ENCODE results near the gene SGCD.

SGCD gene

DNA sequence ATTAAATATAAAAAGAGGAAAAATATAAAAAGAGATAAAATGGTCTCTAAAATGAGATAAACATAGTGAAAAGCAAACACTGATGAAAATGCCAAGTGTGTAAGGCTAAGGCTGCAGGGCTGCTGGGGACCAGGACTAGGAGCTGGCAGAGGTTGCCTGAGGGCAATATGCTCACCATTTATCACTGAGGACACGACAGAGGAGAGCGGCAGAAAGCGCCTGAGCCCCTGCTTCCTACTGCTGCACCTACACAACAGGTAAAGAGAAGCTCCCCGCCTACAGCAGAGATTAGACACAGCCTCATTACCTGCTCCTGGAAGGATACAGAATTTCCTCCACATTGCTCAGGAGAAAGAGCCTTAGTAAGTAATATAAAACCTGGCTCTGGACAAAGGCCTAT, 452.5 kb downstream of the SGCD start:
- H3K27ac ChIP-seq (ENCODE audit: insufficient read depth in 1 of 2, low read depth in 1 of 2, low read length in 2 of 2, poor library complexity in 1 of 2, severe bottlenecking in 2 of 2), result no peak overlapping the region
- ChIA-PET POLR2A (no interaction called here), CTCF (no interaction called here)
- no peaks in the 10 kb centered on the region for H3K36me3 ChIP-seq (ENCODE audit: control insufficient read depth in 4 of 4, insufficient read depth in 4 of 4, low read length in 3 of 4)
- no peak for DNase-seq
- H3K27me3 ChIP-seq (replicated peaks in 2 of 5; ENCODE audit: control insufficient read depth in 4 of 5, insufficient read depth in 5 of 5, low read length in 4 of 5), result no peaks in the 10 kb centered on the region
- 77% methylated on average over 4 of the region's 4 CpGs for WGBS (ENCODE audit: insufficient coverage)
- no peak overlapping the region for H3K4me3 ChIP-seq (ENCODE audit: control insufficient read depth in 1 of 7, extremely low read depth in 1 of 7, insufficient read depth in 4 of 7, low read depth in 2 of 7, low read length in 6 of 7)
- no peaks in the 10 kb centered on the region for H3K4me1 ChIP-seq (ENCODE audit: control extremely low read depth in 1 of 4, control insufficient read depth in 4 of 4, insufficient read depth in 4 of 4, low read length in 3 of 4)
- no peaks in the 10 kb centered on the region for H3K9me3 ChIP-seq (ENCODE audit: control extremely low read depth in 1 of 5, control insufficient read depth in 4 of 5, insufficient read depth in 2 of 5, low read depth in 1 of 5, low read length in 4 of 5)

DNA sequence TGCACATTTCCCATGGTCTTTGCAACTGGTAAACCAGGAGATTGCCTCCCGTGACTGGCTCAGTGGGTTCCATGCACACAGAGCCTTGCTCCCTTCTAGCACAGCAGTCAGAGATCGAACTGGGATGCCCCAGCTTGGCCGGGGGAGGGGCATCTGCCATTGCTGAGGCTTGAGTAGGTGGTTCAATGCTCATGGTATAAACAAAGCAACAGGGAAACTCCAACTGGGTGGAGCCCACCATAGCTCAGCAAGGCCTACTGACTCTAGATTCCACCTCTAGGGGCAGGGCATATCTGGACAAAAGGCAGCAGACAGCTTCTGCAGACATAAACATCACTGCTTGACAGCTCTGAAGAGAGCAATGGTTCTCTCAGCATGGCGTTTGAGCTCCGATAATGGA, 456.1 kb downstream of the SGCD start:
- CTCF ChIA-PET, result no interaction called here
- no peaks in the 10 kb centered on the region for H3K9me3 ChIP-seq (ENCODE audit: control extremely low read depth in 1 of 5, control insufficient read depth in 4 of 5, insufficient read depth in 2 of 5, low read depth in 1 of 5, low read length in 4 of 5)

DNA sequence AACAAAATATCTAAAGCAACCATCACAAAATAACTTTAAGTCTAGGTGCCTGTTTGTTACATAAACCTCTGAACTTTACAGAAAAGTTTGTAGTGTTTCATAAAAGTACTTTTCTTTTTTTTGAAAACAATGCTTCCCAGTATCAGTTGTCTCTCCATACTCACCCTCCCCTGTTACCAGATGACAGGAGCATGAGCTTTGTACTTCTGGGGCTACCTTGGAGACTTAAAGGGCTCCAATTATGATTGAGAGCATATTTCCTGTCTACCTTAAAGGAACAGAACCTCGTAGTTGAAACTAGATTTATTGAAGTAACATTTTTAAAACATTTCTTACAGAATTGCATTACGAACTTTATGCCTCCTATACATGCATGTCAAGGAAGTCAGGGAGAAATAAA, 467.7 kb downstream of the SGCD start:
- no CpG with 5 or more reads among the region's 2 CpGs for WGBS (ENCODE audit: insufficient coverage)
- no peak overlapping the region for H3K4me3 ChIP-seq (ENCODE audit: control insufficient read depth in 1 of 7, extremely low read depth in 1 of 7, insufficient read depth in 4 of 7, low read depth in 2 of 7, low read length in 6 of 7)
- POLR2A ChIA-PET, result no interaction called here

More for the DNA sequence above, 456.1 kb downstream of the SGCD start:
- Histone ChIP-seq H3K27ac (ENCODE audit: insufficient read depth in 1 of 2, low read depth in 1 of 2, low read length in 2 of 2, poor library complexity in 1 of 2, severe bottlenecking in 2 of 2) (no peak overlapping the region), H3K4me1 (ENCODE audit: control extremely low read depth in 1 of 4, control insufficient read depth in 4 of 4, insufficient read depth in 4 of 4, low read length in 3 of 4) (no peaks in the 10 kb centered on the region), H3K27me3 (replicated peaks in 2 of 5; ENCODE audit: control insufficient read depth in 4 of 5, insufficient read depth in 5 of 5, low read length in 4 of 5) (no peaks in the 10 kb centered on the region), H3K4me3 (ENCODE audit: control insufficient read depth in 1 of 7, extremely low read depth in 1 of 7, insufficient read depth in 4 of 7, low read depth in 2 of 7, low read length in 6 of 7) (no peak overlapping the region), H3K36me3 (ENCODE audit: control insufficient read depth in 4 of 4, insufficient read depth in 4 of 4, low read length in 3 of 4) (no peaks in the 10 kb centered on the region)
- POLR2A ChIA-PET, result no interaction called here
- DNase-seq, result no peak
- 98% methylated on average over 5 of the region's 5 CpGs for WGBS (ENCODE audit: insufficient coverage)

DNA sequence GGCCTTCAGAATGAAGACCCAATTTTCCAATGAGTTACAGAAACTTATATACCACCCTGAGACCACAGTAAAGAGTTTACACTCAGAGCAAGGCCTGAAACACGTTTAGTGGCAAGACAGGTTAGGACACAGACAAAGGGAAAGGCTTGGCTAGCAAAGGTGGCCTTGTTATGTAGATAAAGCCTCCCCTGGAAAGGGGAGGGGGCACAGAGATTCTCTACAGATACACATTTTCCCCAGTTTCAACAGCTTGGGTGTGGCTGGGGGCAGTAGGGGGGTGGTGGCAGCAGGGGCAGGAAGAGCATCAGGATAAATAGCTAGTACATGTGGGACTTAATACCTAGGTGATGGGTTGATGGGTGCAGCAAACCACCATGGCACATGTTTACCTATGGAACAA, 471.2 kb downstream of the SGCD start:
- CTCF ChIA-PET, result no interaction called here
- POLR2A ChIA-PET, result no interaction called here
- H3K4me1 ChIP-seq (ENCODE audit: control extremely low read depth in 1 of 4, control insufficient read depth in 4 of 4, insufficient read depth in 4 of 4, low read length in 3 of 4), result no peaks in the 10 kb centered on the region
- H3K27me3 ChIP-seq (replicated peaks in 2 of 5; ENCODE audit: control insufficient read depth in 4 of 5, insufficient read depth in 5 of 5, low read length in 4 of 5), result peaks cover 0 to 3% (median 0%) of the 10 kb centered on the region in 5 experiments
- H3K36me3 ChIP-seq (ENCODE audit: control insufficient read depth in 4 of 4, insufficient read depth in 4 of 4, low read length in 3 of 4), result no peaks in the 10 kb centered on the region
- H3K9me3 ChIP-seq (ENCODE audit: control extremely low read depth in 1 of 5, control insufficient read depth in 4 of 5, insufficient read depth in 2 of 5, low read depth in 1 of 5, low read length in 4 of 5), result no peaks in the 10 kb centered on the region
- no peak overlapping the region for H3K4me3 ChIP-seq (ENCODE audit: control insufficient read depth in 1 of 7, extremely low read depth in 1 of 7, insufficient read depth in 4 of 7, low read depth in 2 of 7, low read length in 6 of 7)
- DNase-seq, result no peak
- WGBS (ENCODE audit: insufficient coverage), result no CpG with 5 or more reads among the region's 1 CpG
- H3K27ac ChIP-seq (ENCODE audit: insufficient read depth in 1 of 2, low read depth in 1 of 2, low read length in 2 of 2, poor library complexity in 1 of 2, severe bottlenecking in 2 of 2), result no peak overlapping the region

More for the DNA sequence above, 467.7 kb downstream of the SGCD start:
- Histone ChIP-seq H3K9me3 (ENCODE audit: control extremely low read depth in 1 of 5, control insufficient read depth in 4 of 5, insufficient read depth in 2 of 5, low read depth in 1 of 5, low read length in 4 of 5) (no peaks in the 10 kb centered on the region), H3K27ac (ENCODE audit: insufficient read depth in 1 of 2, low read depth in 1 of 2, low read length in 2 of 2, poor library complexity in 1 of 2, severe bottlenecking in 2 of 2) (no peak overlapping the region), H3K36me3 (ENCODE audit: control insufficient read depth in 4 of 4, insufficient read depth in 4 of 4, low read length in 3 of 4) (no peaks in the 10 kb centered on the region), H3K27me3 (replicated peaks in 2 of 5; ENCODE audit: control insufficient read depth in 4 of 5, insufficient read depth in 5 of 5, low read length in 4 of 5) (peaks cover 0 to 3% (median 0%) of the 10 kb centered on the region in 5 experiments), H3K4me1 (ENCODE audit: control extremely low read depth in 1 of 4, control insufficient read depth in 4 of 4, insufficient read depth in 4 of 4, low read length in 3 of 4) (no peaks in the 10 kb centered on the region)
- DNase-seq, result no peak
- CTCF ChIA-PET, result no interaction called here

DNA sequence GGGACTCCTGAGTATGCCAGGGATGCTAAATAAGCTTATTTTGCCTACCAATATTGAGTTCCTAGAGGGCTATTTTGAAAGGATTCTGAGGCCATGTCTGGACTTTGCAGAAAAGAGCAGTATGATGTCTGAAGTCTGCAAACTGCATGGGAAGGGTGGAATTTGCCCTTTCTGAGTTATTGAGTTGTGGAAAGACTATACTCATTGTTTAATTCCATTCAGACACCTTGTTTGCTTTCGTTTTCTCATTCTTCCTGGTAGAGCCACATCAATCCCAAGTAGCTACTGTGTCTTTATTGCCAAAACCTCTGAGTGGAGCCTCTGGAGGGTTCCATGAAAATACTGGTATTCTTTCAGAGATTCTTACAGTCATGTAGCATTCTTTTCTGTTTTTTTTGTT, 472.2 kb downstream of the SGCD start:
- CTCF ChIA-PET, result no interaction called here
- H3K36me3 ChIP-seq (ENCODE audit: control insufficient read depth in 4 of 4, insufficient read depth in 4 of 4, low read length in 3 of 4), result no peaks in the 10 kb centered on the region
- POLR2A ChIA-PET, result no interaction called here
- peaks cover 0 to 4% (median 0%) of the 10 kb centered on the region in 5 experiments for H3K27me3 ChIP-seq (replicated peaks in 2 of 5; ENCODE audit: control insufficient read depth in 4 of 5, insufficient read depth in 5 of 5, low read length in 4 of 5)
- no peak overlapping the region for H3K4me3 ChIP-seq (ENCODE audit: control insufficient read depth in 1 of 7, extremely low read depth in 1 of 7, insufficient read depth in 4 of 7, low read depth in 2 of 7, low read length in 6 of 7)
- DNase-seq, result no peak
- H3K9me3 ChIP-seq (ENCODE audit: control extremely low read depth in 1 of 5, control insufficient read depth in 4 of 5, insufficient read depth in 2 of 5, low read depth in 1 of 5, low read length in 4 of 5), result no peaks in the 10 kb centered on the region
- H3K4me1 ChIP-seq (ENCODE audit: control extremely low read depth in 1 of 4, control insufficient read depth in 4 of 4, insufficient read depth in 4 of 4, low read length in 3 of 4), result no peaks in the 10 kb centered on the region
- WGBS (ENCODE audit: insufficient coverage), result no CpG with 5 or more reads among the region's 1 CpG
- no peak overlapping the region for H3K27ac ChIP-seq (ENCODE audit: insufficient read depth in 1 of 2, low read depth in 1 of 2, low read length in 2 of 2, poor library complexity in 1 of 2, severe bottlenecking in 2 of 2)

DNA sequence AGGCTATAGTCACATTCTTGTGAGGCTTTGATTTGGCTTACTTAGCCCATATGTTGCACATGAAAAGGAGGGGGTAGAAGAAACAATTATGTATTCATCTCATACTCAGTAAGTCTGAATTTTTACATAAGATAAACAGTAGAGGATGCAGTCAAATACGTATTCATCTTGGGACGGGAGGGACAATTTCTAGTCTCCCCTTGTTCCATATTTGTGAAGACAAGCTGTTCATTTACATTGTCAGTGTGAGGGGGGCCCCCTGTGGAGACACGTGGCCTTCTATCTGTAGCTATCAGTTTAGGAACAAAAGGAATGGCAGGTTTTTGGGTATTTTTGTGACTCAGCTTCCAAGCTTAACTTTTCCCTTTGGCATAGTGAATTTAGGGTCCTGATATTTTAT, 474.0 kb downstream of the SGCD start:
- no peaks in the 10 kb centered on the region for H3K4me1 ChIP-seq (ENCODE audit: control extremely low read depth in 1 of 4, control insufficient read depth in 4 of 4, insufficient read depth in 4 of 4, low read length in 3 of 4)
- no peak overlapping the region for H3K4me3 ChIP-seq (ENCODE audit: control insufficient read depth in 1 of 7, extremely low read depth in 1 of 7, insufficient read depth in 4 of 7, low read depth in 2 of 7, low read length in 6 of 7)
- no peak for DNase-seq
- ChIA-PET CTCF (no interaction called here), POLR2A (no interaction called here)
- peaks cover 0 to 4% (median 0%) of the 10 kb centered on the region in 5 experiments for H3K27me3 ChIP-seq (replicated peaks in 2 of 5; ENCODE audit: control insufficient read depth in 4 of 5, insufficient read depth in 5 of 5, low read length in 4 of 5)
- no peaks in the 10 kb centered on the region for H3K36me3 ChIP-seq (ENCODE audit: control insufficient read depth in 4 of 4, insufficient read depth in 4 of 4, low read length in 3 of 4)
- H3K9me3 ChIP-seq (ENCODE audit: control extremely low read depth in 1 of 5, control insufficient read depth in 4 of 5, insufficient read depth in 2 of 5, low read depth in 1 of 5, low read length in 4 of 5), result no peaks in the 10 kb centered on the region
- 58% methylated on average over 2 of the region's 3 CpGs for WGBS (ENCODE audit: insufficient coverage)
- H3K27ac ChIP-seq (ENCODE audit: insufficient read depth in 1 of 2, low read depth in 1 of 2, low read length in 2 of 2, poor library complexity in 1 of 2, severe bottlenecking in 2 of 2), result no peak overlapping the region

DNA sequence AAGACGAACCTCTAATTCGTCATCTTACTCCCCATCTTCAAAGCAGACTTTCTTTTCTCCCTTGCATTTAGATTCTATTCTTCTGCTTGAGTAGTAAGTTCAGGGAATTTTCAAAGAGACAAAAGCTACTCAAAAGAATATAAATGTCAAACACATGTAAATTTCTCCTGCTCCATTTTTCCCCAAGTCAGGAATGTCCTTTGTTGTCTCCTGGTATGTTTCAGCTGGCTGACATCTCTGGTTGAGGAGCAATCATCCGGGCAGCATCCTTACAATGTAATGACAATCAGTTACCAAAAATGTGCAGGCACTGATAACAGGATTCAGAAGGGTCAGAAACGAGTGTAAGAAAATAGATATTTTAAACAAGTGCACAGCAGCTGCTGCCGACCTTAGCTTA, 475.5 kb downstream of the SGCD start:
- Histone ChIP-seq H3K36me3 (ENCODE audit: control insufficient read depth in 4 of 4, insufficient read depth in 4 of 4, low read length in 3 of 4) (no peaks in the 10 kb centered on the region), H3K9me3 (ENCODE audit: control extremely low read depth in 1 of 5, control insufficient read depth in 4 of 5, insufficient read depth in 2 of 5, low read depth in 1 of 5, low read length in 4 of 5) (no peaks in the 10 kb centered on the region), H3K4me3 (ENCODE audit: control insufficient read depth in 1 of 7, extremely low read depth in 1 of 7, insufficient read depth in 4 of 7, low read depth in 2 of 7, low read length in 6 of 7) (no peak overlapping the region), H3K27me3 (replicated peaks in 2 of 5; ENCODE audit: control insufficient read depth in 4 of 5, insufficient read depth in 5 of 5, low read length in 4 of 5) (peaks cover 0 to 4% (median 0%) of the 10 kb centered on the region in 5 experiments), H3K27ac (ENCODE audit: insufficient read depth in 1 of 2, low read depth in 1 of 2, low read length in 2 of 2, poor library complexity in 1 of 2, severe bottlenecking in 2 of 2) (no peak overlapping the region), H3K4me1 (ENCODE audit: control extremely low read depth in 1 of 4, control insufficient read depth in 4 of 4, insufficient read depth in 4 of 4, low read length in 3 of 4) (no peaks in the 10 kb centered on the region)
- ChIA-PET POLR2A (no interaction called here), CTCF (no interaction called here)
- DNase-seq, result no peak
- 80% methylated on average over 1 of the region's 5 CpGs for WGBS (ENCODE audit: insufficient coverage)

Data from common myeloid progenitor, CD34-positive (primary cell).